Thoracic aorta (tissue), 2 donors: Measurements from ENCODE around the gene PDLIM7. TPM values are rescaled to one million over a fixed set of nuclear protein-coding genes. Genes with fewer than 3 reads are reported as not detected.
A peak's percentile ranks its signal among the peaks of the same experiment; 100 is the strongest.

Experiments used
- ATAC-seq: fragments of 150-250 bp; one replicate; pipeline ENCODE4 v1.8.0; 2017; ENCODE audit warnings: low read depth; ENCODE audit not compliant: insufficient number of reproducible peaks, low FRiP score
- DNase-seq: peaks from one replicate; pipeline ENCODE4 v3.0.0-alpha.2; 2020; ENCODE audit warnings: low spot score
- H3K27ac ChIP-seq, 2 donors: fragments of 200-600 bp; sonication (generic); 1 replicate in 1 of 2; 2 replicates in 1 of 2; pipeline ENCODE4 v1.5.1; 2016; ENCODE audit warnings: mild to moderate bottlenecking in 2 of 2, moderate library complexity in 2 of 2
- H3K27me3 ChIP-seq: fragments of 200-600 bp; sonication (generic); replicated peaks from 2 replicates; pipeline ENCODE4 v1.6.0; 2016; ENCODE audit warnings: mild to moderate bottlenecking; ENCODE audit not compliant: insufficient read depth
- H3K36me3 ChIP-seq: fragments of 200-600 bp; sonication (generic); one replicate; pipeline ENCODE4 v1.5.1; 2016
- H3K4me1 ChIP-seq, 2 donors: fragments of 200-600 bp; sonication (generic); 1 replicate in 1 of 2; 2 replicates in 1 of 2; pipeline versions ENCODE4 v1.5.1 to v1.6.0; 2016; ENCODE audit warnings: low read depth in 2 of 2, mild to moderate bottlenecking in 1 of 2; ENCODE audit not compliant: control insufficient read depth in 1 of 2
- H3K4me3 ChIP-seq: fragments of 200-600 bp; sonication (generic); 2 replicates; pipeline ENCODE4 v1.5.1; 2016; ENCODE audit warnings: mild to moderate bottlenecking
- H3K9me3 ChIP-seq: fragments of 200-600 bp; sonication (generic); 2 replicates; pipeline ENCODE4 v1.5.1; 2016
- total RNA-seq, 2 donors: library from RNA; depleted of rRNA; stranded (reverse); fragments of >200 nt; gene quantifications; one replicate each; pipeline versions ENCODE4 v1.1.0 to v1.2.3, GENCODE V29; 2016
- TF ChIP-seq, protein P1 (sequence below): fragments of 200-600 bp; sonication (generic); IDR thresholded peaks from one replicate; pipeline ENCODE4 v1.5.1; 2019; ENCODE audit warnings: antibody characterized with exemption

Gene PDLIM7, protein sequence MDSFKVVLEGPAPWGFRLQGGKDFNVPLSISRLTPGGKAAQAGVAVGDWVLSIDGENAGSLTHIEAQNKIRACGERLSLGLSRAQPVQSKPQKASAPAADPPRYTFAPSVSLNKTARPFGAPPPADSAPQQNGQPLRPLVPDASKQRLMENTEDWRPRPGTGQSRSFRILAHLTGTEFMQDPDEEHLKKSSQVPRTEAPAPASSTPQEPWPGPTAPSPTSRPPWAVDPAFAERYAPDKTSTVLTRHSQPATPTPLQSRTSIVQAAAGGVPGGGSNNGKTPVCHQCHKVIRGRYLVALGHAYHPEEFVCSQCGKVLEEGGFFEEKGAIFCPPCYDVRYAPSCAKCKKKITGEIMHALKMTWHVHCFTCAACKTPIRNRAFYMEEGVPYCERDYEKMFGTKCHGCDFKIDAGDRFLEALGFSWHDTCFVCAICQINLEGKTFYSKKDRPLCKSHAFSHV
- 100 to 1,000 TPM; 626 to 891 TPM for total RNA-seq

DNA sequence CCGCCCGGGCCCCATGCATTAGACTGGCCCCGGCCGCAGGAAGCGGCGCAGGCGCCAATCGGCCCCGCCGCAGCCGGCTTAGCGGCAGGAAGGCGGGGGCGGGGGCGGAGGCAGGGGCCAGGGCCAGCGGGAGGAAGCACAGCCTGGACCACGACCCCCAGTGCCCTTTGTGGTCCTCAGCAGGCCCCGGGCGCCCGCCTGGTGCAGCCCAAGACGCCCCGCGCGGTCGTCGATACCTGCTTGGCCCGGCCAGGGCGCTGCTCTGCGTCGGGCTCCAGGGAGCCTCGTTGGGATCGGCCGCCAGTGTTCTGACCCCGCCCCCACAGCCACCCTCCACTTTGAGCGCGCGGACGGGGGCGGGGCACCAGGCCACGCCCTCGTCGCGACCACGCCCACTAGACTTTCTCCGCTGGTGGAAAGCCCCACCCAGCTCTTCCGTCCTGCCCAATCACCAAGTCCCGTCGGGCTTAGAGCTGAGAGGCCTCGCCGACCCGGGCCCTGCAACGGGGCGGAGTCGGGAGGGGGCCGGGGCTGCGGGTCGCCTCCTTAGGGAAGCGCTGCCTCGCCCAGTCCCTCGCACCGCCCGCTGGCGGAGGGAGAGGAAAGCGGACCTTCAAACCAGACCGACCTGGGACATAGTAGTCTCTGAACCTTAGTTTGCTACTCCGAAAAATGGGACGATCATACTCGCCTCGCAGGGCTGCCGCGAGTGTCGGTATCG, at the start of gene PDLIM7:
PDLIM7 (minus strand) TSS at position 313 of the 721 bp plus-strand sequence. CDS start 1,092 bp downstream, outside the sequence.
- Histone ChIP-seq H3K36me3 (peaks cover 20% of the 10 kb centered on the region), H3K27me3 (no peaks in the 10 kb centered on the region), H3K4me3 (peak within 1 kb of the TSS; percentile 90), H3K9me3 (no peaks in the 10 kb centered on the region), H3K4me1 (peaks cover 34 to 49% of the 10 kb centered on the region in 2 donors), H3K27ac (peak within 1 kb of the TSS; percentile 100)
- TF ChIP-seq, protein P1, sequence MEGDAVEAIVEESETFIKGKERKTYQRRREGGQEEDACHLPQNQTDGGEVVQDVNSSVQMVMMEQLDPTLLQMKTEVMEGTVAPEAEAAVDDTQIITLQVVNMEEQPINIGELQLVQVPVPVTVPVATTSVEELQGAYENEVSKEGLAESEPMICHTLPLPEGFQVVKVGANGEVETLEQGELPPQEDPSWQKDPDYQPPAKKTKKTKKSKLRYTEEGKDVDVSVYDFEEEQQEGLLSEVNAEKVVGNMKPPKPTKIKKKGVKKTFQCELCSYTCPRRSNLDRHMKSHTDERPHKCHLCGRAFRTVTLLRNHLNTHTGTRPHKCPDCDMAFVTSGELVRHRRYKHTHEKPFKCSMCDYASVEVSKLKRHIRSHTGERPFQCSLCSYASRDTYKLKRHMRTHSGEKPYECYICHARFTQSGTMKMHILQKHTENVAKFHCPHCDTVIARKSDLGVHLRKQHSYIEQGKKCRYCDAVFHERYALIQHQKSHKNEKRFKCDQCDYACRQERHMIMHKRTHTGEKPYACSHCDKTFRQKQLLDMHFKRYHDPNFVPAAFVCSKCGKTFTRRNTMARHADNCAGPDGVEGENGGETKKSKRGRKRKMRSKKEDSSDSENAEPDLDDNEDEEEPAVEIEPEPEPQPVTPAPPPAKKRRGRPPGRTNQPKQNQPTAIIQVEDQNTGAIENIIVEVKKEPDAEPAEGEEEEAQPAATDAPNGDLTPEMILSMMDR, result no peak
- peak; percentile 86 for DNase-seq
- peak; percentile 41 for ATAC-seq

DNA sequence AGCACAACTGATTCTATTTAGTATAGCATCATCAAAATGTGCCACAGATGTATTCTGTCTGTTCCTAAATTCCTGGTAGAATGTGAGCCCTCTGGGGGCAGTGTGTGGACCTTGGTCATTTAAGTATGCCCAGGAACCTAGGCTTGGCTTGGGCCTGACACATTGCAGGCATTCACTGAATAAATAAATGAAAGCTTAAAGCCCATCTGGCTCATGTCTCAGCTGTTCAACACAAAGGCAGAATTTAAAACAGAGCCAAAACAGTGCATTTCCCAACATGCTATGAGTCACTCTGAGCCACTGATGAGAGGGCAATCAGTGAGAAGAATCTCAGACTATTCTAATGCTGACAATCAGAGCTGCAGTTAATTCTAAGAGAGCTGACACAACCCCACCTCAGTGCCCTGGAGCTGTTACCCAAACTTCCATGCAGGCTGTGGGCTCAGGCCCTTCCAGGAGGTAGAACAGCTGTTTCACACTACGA, 48.9 kb upstream of the PDLIM7 start:
- Histone ChIP-seq H3K4me3 (no peak overlapping the region), H3K27me3 (no peaks in the 10 kb centered on the region), H3K4me1 (peaks cover 37 to 87% of the 10 kb centered on the region in 2 donors), H3K9me3 (no peaks in the 10 kb centered on the region), H3K27ac (peak overlapping the region; percentile 81 to 90), H3K36me3 (no peaks in the 10 kb centered on the region)
- TF ChIP-seq, protein P1, result no peak
- ATAC-seq, result peak; percentile 94
- DNase-seq, result peak; percentile 65

DNA sequence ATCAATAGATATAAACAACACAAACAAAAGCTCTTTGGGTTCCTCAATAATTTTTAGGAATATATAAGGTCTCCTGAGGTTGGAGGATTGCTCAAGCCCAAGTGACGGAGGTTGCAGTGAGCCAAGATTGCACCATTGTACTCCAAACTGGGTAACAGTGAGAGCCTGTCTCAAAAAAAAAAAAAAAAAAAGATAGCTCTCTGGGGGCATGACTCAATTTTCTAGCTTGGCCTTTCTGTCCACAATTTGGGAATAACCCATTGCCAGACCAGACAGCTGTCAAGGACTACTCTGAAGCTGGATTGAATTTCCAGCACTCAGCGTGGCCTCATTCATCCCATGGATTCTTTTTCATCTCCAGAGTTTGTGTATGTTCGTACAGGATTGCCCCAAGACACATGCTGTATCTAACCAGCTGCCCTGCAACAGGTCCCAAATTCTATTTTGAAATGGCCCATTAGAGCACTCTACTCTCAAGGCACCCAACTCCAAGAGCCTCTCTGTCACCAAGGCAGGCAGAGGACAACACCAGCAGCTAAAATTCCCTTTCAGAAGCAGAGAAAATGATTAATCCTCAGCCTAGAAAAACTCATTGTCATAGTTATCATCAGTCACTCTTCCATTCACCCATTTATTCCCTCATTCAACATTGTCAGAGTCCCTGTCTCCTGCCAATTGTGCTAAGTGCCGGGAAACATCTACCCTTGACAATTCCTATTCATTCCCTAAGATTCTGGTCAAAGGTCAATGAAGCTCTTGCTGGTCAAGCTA, 48.3 kb upstream of the PDLIM7 start:
- peaks cover 37 to 88% of the 10 kb centered on the region in 2 donors for H3K4me1 ChIP-seq
- peak; percentile 89 for ATAC-seq
- DNase-seq, result peak; percentile 65
- no peaks in the 10 kb centered on the region for H3K9me3 ChIP-seq
- no peak overlapping the region for H3K4me3 ChIP-seq
- H3K27ac ChIP-seq, result peak overlapping the region; percentile 81 to 90
- no peaks in the 10 kb centered on the region for H3K36me3 ChIP-seq
- TF ChIP-seq, protein P1, result no peak
- H3K27me3 ChIP-seq, result no peaks in the 10 kb centered on the region

DNA sequence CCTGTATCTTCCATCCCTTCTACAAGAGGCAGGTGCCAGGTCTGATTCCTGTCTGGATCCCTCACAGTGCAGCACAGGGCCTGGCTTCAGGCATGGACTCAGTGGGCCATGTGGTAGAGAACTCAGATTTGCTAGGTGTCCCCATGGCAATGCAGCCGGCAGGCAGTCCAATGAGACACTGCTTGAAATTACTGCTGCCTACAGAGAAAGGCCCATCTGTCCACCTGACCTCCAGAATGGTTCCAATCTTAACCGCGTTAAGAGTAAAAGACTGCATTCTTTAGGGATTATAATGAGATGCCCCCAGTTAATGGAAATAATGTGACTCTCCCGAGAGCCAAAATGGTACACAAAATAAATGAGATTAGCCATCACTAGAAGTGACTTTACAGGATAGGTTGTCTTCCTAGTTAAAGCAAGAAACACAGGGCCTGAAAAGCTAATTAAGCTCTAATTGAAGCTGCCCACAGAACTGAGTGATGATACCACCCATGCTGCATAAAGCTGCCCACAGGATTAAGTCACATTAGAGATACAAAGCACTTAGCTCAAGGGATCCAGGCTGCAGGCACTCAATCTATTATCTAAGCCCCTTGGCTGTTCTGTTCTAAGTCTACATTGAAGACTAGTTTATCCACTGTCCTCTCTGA, 45.5 kb upstream of the PDLIM7 start:
- Histone ChIP-seq H3K4me1 (peaks cover 46 to 91% of the 10 kb centered on the region in 2 donors), H3K4me3 (no peak overlapping the region), H3K36me3 (no peaks in the 10 kb centered on the region), H3K27me3 (no peaks in the 10 kb centered on the region), H3K9me3 (no peaks in the 10 kb centered on the region), H3K27ac (peak overlapping the region in 1 of 2 donors; percentile 25)
- ATAC-seq (no peak), DNase-seq (no peak)
- TF ChIP-seq, protein P1, result no peak
